K562 (cell line): ENCODE results near the gene SELPLG. TPM values are rescaled to one million over a fixed set of nuclear protein-coding genes. Genes with fewer than 3 reads are reported as not detected.

Source experiments
- ATAC-seq: fragments of 200-7000 bp; cut with Tn5 transposase; 3 replicates; pipeline ENCODE4 v1.9.1; 2020; ENCODE audit warnings: moderate library complexity
- Bru-seq: library from RNA; stranded (reverse); fragments of 400-500 nt; gene quantifications from one replicate; lab custom pipeline; 2021; lab: Mats Ljungman, UMichigan
- BruChase-seq, 2 experiments: library from RNA; stranded (reverse); fragments of 400-500 nt; gene quantifications; one replicate each; lab custom pipeline; 2021; lab: Mats Ljungman, UMichigan
- BruUV-seq: library from RNA; stranded (reverse); fragments of 400-500 nt; replicated peaks from 2 replicates; lab custom pipeline; 2021; lab: Mats Ljungman, UMichigan
- CTCF ChIA-PET: fragments of 300-600 bp; formaldehyde crosslinking; extraction: SDS; loops from one replicate; lab custom pipeline; 2021; ENCODE audit warnings: low intra/inter-chr PET ratio; lab: Yijun Ruan, JAX
- POLR2A ChIA-PET: fragments of 300-600, 350-650 bp; sonication (Branson Sonifier 250); formaldehyde crosslinking; extraction: SDS; loops from one replicate; lab custom pipeline; 2021; ENCODE audit warnings: antibody characterized with exemption, inconsistent platforms; lab: Yijun Ruan, JAX
- DNase-seq, 4 experiments: peaks; one replicate each; pipeline versions ENCODE4 v3.0.0 to v3.0.0-alpha.2; 2011 to 2018; ENCODE audit warnings: low spot score in 3 of 4, mixed read lengths in 3 of 4; ENCODE audit errors: extremely low read depth in 1 of 4
- FAIRE-seq: peaks from 2 replicates; lab custom pipeline; 2011; peaks lifted over from hg19 to GRCh38; lab: Jason Lieb, UNC
- H2AFZ ChIP-seq: 2 replicates; pipeline ENCODE4 v1.6.0; 2011; ENCODE audit warnings: low read depth, low read length, control low read depth, inconsistent platforms
- H3K27ac ChIP-seq: fragments of 200-600 bp; 3 replicates; pipeline ENCODE4 v1.8.0; 2011; ENCODE audit warnings: low read depth, mild to moderate bottlenecking, control low read depth, inconsistent platforms, low read length, moderate library complexity, mixed read lengths; ENCODE audit errors: extremely low read depth
- H3K27me3 ChIP-seq, 2 experiments: fragments of 300-600 bp in 1 of 2; 2 replicates in 1 of 2; 3 replicates in 1 of 2; pipeline versions ENCODE4 v1.6.0 to v1.8.0; 2011; ENCODE audit warnings: inconsistent platforms in 2 of 2, low read length in 2 of 2, mild to moderate bottlenecking in 1 of 2, mixed read lengths in 1 of 2, moderate library complexity in 1 of 2; ENCODE audit not compliant: control insufficient read depth in 2 of 2, insufficient read depth in 2 of 2
- H3K36me3 ChIP-seq: fragments of 300-600 bp; 3 replicates; pipeline ENCODE4 v1.8.0; 2011; ENCODE audit warnings: mild to moderate bottlenecking, low read length, inconsistent platforms; ENCODE audit not compliant: control insufficient read depth, insufficient read depth
- H3K4me1 ChIP-seq, 2 experiments: fragments of 200-600 bp in 1 of 2; replicated peaks in 1 of 2; 2 replicates in 1 of 2; 3 replicates in 1 of 2; pipeline versions ENCODE4 v1.5.1 to v1.8.0; 2011; ENCODE audit warnings: inconsistent platforms in 2 of 2, low read length in 2 of 2, mild to moderate bottlenecking in 1 of 2, mixed read lengths in 1 of 2, moderate library complexity in 1 of 2; ENCODE audit not compliant: control insufficient read depth in 2 of 2, insufficient read depth in 2 of 2
- H3K4me2 ChIP-seq: 2 replicates; pipeline ENCODE4 v1.6.1; 2011; ENCODE audit warnings: low read length, control low read depth, inconsistent platforms, mixed read lengths; ENCODE audit not compliant: insufficient read depth
- H3K4me3 ChIP-seq: fragments of 200-600 bp; sonication (generic), shearing (Covaris generic); 2 replicates; pipeline ENCODE4 v1.5.1; 2016; ENCODE audit warnings: control low read depth, inconsistent platforms
- H3K79me2 ChIP-seq: fragments of 200-600 bp; 3 replicates; pipeline ENCODE4 v1.8.0; 2011; ENCODE audit warnings: low read length, inconsistent platforms; ENCODE audit not compliant: control insufficient read depth, insufficient read depth
- H3K9ac ChIP-seq, 2 experiments: 2 replicates each; pipeline versions ENCODE4 v1.6.0 to v1.6.1; 2011; ENCODE audit warnings: low read depth in 2 of 2, low read length in 2 of 2, control low read depth in 1 of 2, inconsistent platforms in 1 of 2, mild to moderate bottlenecking in 1 of 2, mixed read lengths in 1 of 2; ENCODE audit not compliant: insufficient read depth in 1 of 2
- H3K9me1 ChIP-seq: one replicate; pipeline ENCODE4 v1.6.0; 2011; ENCODE audit warnings: inconsistent platforms, mild to moderate bottlenecking, low read length, moderate library complexity; ENCODE audit not compliant: control insufficient read depth, insufficient read depth
- H3K9me3 ChIP-seq: replicated peaks from 2 replicates; pipeline ENCODE4 v1.5.1; 2011; ENCODE audit warnings: low read depth, low read length, inconsistent platforms; ENCODE audit not compliant: control insufficient read depth, insufficient read depth
- H4K20me1 ChIP-seq: replicated peaks from 2 replicates; pipeline ENCODE4 v1.6.1; 2011; ENCODE audit warnings: low read length, inconsistent platforms, mixed read lengths; ENCODE audit not compliant: control insufficient read depth, insufficient read depth
- BRD4 ChIP-seq: fragments of 200-600 bp; sonication (generic); IDR thresholded peaks from 2 replicates; pipeline ENCODE4 v1.6.1; 2017; ENCODE audit warnings: inconsistent platforms
- FOXK2 ChIP-seq, 2 experiments: fragments of 450-650 bp; IDR thresholded peaks in 1 of 2; conservative IDR thresholded peaks in 1 of 2; 2 replicates each; pipeline ENCODE4 v1.6.1; 2016; ENCODE audit warnings: low read depth in 2 of 2, mild to moderate bottlenecking in 1 of 2
- JUND ChIP-seq, 2 experiments: IDR thresholded peaks; 2 replicates in 1 of 2; 3 replicates in 1 of 2; pipeline ENCODE4 v1.6.1; 2011; ENCODE audit warnings: borderline replicate concordance in 2 of 2, low read depth in 2 of 2, low read length in 2 of 2, improper control_type of control experiment in 1 of 2, missing biosample characterization in 1 of 2, missing genetic modification characterization in 1 of 2, missing genetic modification reagents in 1 of 2
- KDM2B ChIP-seq: fragments of 250-450 bp; sonication (Bioruptor Pico); IDR thresholded peaks from 2 replicates; pipeline ENCODE4 v1.8.0; 2021; ENCODE audit warnings: mild to moderate bottlenecking, moderate library complexity
- L3MBTL2 ChIP-seq: fragments of 450-650 bp; IDR thresholded peaks from 2 replicates; pipeline ENCODE4 v1.6.1; 2016; ENCODE audit warnings: mild to moderate bottlenecking, moderate library complexity
- MAZ ChIP-seq, 2 experiments: fragments of 450-650 bp in 1 of 2; sonication (generic) in 1 of 2; formaldehyde crosslinking; IDR thresholded peaks in 1 of 2; conservative IDR thresholded peaks in 1 of 2; 2 replicates each; pipeline versions ENCODE4 v1.4.0 to v1.5.0; 2020; ENCODE audit warnings: mild to moderate bottlenecking in 1 of 2, missing genetic modification reagents in 1 of 2
- NCOA2 ChIP-seq, 2 experiments: fragments of 450-650 bp; IDR thresholded peaks; 2 replicates each; pipeline ENCODE4 v1.6.1; 2018; ENCODE audit warnings: mild to moderate bottlenecking in 2 of 2, moderate library complexity in 1 of 2; ENCODE audit not compliant: partially characterized antibody in 2 of 2
- SP2 ChIP-seq: IDR thresholded peaks from 2 replicates; pipeline ENCODE4 v1.6.1; 2011; ENCODE audit warnings: mild to moderate bottlenecking, low read depth, low read length, moderate library complexity; ENCODE audit not compliant: poor library complexity, severe bottlenecking; ENCODE audit errors: extremely low read depth
- ZBTB9 ChIP-seq: fragments of 450-650 bp; formaldehyde crosslinking; IDR thresholded peaks from 2 replicates; pipeline ENCODE4 v1.4.0; 2020; ENCODE audit warnings: mild to moderate bottlenecking, moderate library complexity
- ZFX ChIP-seq: sonication (generic); formaldehyde crosslinking; IDR thresholded peaks from 2 replicates; pipeline ENCODE4 v1.8.0; 2022; ENCODE audit warnings: mild to moderate bottlenecking, missing genetic modification reagents, moderate library complexity
- ZNF354B ChIP-seq: fragments of 250-450 bp; sonication (Bioruptor Pico); IDR thresholded peaks from 2 replicates; pipeline ENCODE4 v1.4.0; 2020
- ZNF584 ChIP-seq: fragments of 200-800 bp; sonication (Bioruptor generic); IDR thresholded peaks from 2 replicates; pipeline ENCODE4 v1.6.1; 2016; ENCODE audit warnings: low read depth, mild to moderate bottlenecking, missing genetic modification characterization, missing compliant biosample characterization
- WGBS: fragments of 100-300 bp; shearing (Covaris generic); methylation state at CpG from one replicate; pipeline ENCODE4 v1.1.6; 2016; ENCODE audit warnings: low coverage, mixed read lengths; ENCODE audit not compliant: insufficient coverage; ENCODE audit errors: missing lambda C conversion rate; 5-methylcytosine and 5-hydroxymethylcytosine counted together
- in situ Hi-C: fragments of 300-500 bp; cut with MboI; formaldehyde crosslinking; loops from 4 replicates; pipeline ENCODE4 v1.15.0; 2018; ENCODE audit warnings: inconsistent platforms, mixed read lengths
- intact Hi-C: fragments of 100-400 bp; cut with micrococcal nuclease; formaldehyde crosslinking; loops from 2 replicates; pipeline ENCODE4 v1.14.2; 2022
- long read RNA-seq, 3 experiments: library from polyadenylated mRNA in 2 of 3; library from RNA in 1 of 3; unstranded in 2 of 3; stranded (forward) in 1 of 3; transcript quantifications; one replicate each; pipeline ENCODE4 v2.0.0, GENCODE V29; 2019 to 2022
- polyA minus RNA-seq, 3 experiments: library from RNA; depleted of rRNA, polyadenylated mRNA; stranded (reverse); fragments of >200 nt; gene quantifications; 2 replicates each; pipeline ENCODE4 v1.2.3, GENCODE V29; 2011
- polyA plus RNA-seq, 8 experiments: library from polyadenylated mRNA; depleted of rRNA in 4 of 8; stranded (reverse) in 5 of 8; unstranded in 3 of 8; fragments of >200 nt; fragmentation: Nextera tagmentation in 2 of 8; fragmentation: Illumina TruSeq in 1 of 8; extraction: Ambion mirVana in 2 of 8; extraction: Trizol in 1 of 8; gene quantifications; 2 replicates each; pipeline versions ENCODE4 v1.2.1 to v1.2.3, GENCODE V29; 2011 to 2014; ENCODE audit warnings: inconsistent platforms in 1 of 8, missing spikeins in 1 of 8
- total RNA-seq, 7 experiments: library from RNA; depleted of rRNA in 6 of 7; stranded (reverse); fragments of >200 nt in 6 of 7; fragmentation: Illumina TruSeq in 2 of 7; extraction: Trizol in 2 of 7; gene quantifications; 2 replicates each; pipeline versions ENCODE4 v1.2.1 to v1.2.3, GENCODE V29; 2011 to 2021; ENCODE audit warnings: low replicate concordance in 1 of 7

The SELPLG gene, protein sequence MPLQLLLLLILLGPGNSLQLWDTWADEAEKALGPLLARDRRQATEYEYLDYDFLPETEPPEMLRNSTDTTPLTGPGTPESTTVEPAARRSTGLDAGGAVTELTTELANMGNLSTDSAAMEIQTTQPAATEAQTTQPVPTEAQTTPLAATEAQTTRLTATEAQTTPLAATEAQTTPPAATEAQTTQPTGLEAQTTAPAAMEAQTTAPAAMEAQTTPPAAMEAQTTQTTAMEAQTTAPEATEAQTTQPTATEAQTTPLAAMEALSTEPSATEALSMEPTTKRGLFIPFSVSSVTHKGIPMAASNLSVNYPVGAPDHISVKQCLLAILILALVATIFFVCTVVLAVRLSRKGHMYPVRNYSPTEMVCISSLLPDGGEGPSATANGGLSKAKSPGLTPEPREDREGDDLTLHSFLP
- 0.35 and 0.79 TPM in 2 replicates for total RNA-seq (2011; cell fraction: chromatin; rRNA removed; ENCODE audit: low replicate concordance)
- total RNA-seq (2011; cell fraction: nucleolus; rRNA removed): 1.1 and 1.5 TPM in 2 replicates
- 0.59 and 0.69 TPM in 2 replicates for total RNA-seq (2011; cell fraction: nucleoplasm; rRNA removed)
- total RNA-seq (2014; rRNA removed) (1.7 and 3.4 TPM in 2 replicates), total RNA-seq (2014; rRNA removed; fragmentation: Illumina TruSeq; extraction: Trizol) (0.54 and 0.76 TPM in 2 replicates), total RNA-seq (2015; rRNA removed; fragmentation: Illumina TruSeq; extraction: Trizol) (10.2 TPM in 2 replicates), total RNA-seq (2021) (2.2 and 2.5 TPM in 2 replicates), polyA plus RNA-seq (2011; rRNA removed) (1.4 and 1.6 TPM in 2 replicates), polyA plus RNA-seq (2014; fragmentation: Illumina TruSeq; extraction: Trizol) (3.3 and 3.9 TPM in 2 replicates), polyA plus RNA-seq (2014; fragmentation: Nextera tagmentation; extraction: Ambion mirVana) (under 1 TPM; 0.22 to 0.34 TPM), polyA plus RNA-seq (2014; rRNA removed) (1.2 and 2.8 TPM in 2 replicates), polyA minus RNA-seq (2011; rRNA and poly(A)+ RNA removed) (0.48 and 1.1 TPM in 2 replicates), Bru-seq, nascent RNA (percentile 37 among the genes with signal in this experiment), BruChase-seq, experiment 1, labeled RNA remaining after a 2-hour chase (percentile 43 among the genes with signal in this experiment), BruChase-seq, experiment 2, labeled RNA remaining after a 6-hour chase (percentile 43 among the genes with signal in this experiment)
- 1.9 and 6.8 TPM in 2 replicates for polyA plus RNA-seq (2011; cell fraction: cytosol; rRNA removed)
- 0.60 and 0.92 TPM in 2 replicates for polyA plus RNA-seq (2011; cell fraction: nucleus; rRNA removed)
- 9.4 and 9.9 TPM in 2 replicates for polyA plus RNA-seq (2012)
- polyA minus RNA-seq (2011; cell fraction: cytosol; rRNA and poly(A)+ RNA removed): 0.91 and 0.95 TPM in 2 replicates
- 0.27 and 0.44 TPM in 2 replicates for polyA minus RNA-seq (2011; cell fraction: nucleus; rRNA and poly(A)+ RNA removed)
- long read RNA-seq, experiment 1, partial matches to known transcripts: 0 of 7 reads
- long read RNA-seq, experiment 1, other reads (novel, unspliced or antisense): 7 of 7 reads
- long read RNA-seq, experiment 2, partial matches to known transcripts: 0 of 2 reads
- long read RNA-seq, experiment 2, other reads (novel, unspliced or antisense): 0 of 2 reads
- long read RNA-seq, experiment 3, partial matches to known transcripts: 0 of 6 reads
- long read RNA-seq, experiment 3, other reads (novel, unspliced or antisense): 2 of 6 reads

GRCh38 chr12:108633534-108634248 lies at the start of gene SELPLG:
Gene SELPLG, minus strand, starts transcription at chr12:108633894. Its CDS starts 9,587 bp downstream, at chr12:108624307.
- H3K9me1 ChIP-seq: no peaks in the 10 kb centered on the region
- in situ Hi-C loops: no loop called here
- 23% methylated on average over 14 of the region's 14 CpGs for WGBS
- no peaks in the 10 kb centered on the region for H4K20me1 ChIP-seq
- H3K27ac ChIP-seq: peak within 1 kb of the TSS; percentile 76
- BruUV-seq: no TSS peak
- ATAC-seq (no peak), DNase-seq (peak in 3 of 4 experiments; percentile 40 to 50 (median 45)), FAIRE-seq (peak; percentile 62)
- CTCF ChIA-PET: interaction anchor here (0.6 kb wide), 1 partner anchor 71 kb away, joined by 3 read pairs; no protein-coding TSS in a partner anchor
- peaks cover 55 to 57% of the 10 kb centered on the region in 2 experiments for H3K4me1 ChIP-seq
- POLR2A ChIA-PET: interaction anchor here (0.6 to 7.4 kb wide), 3 partner anchors 7 to 453 kb away, joined by 3 to 69 read pairs (median 3); partner anchors contain the start of gene ISCU
- H3K36me3 ChIP-seq: peaks cover 33% of the 10 kb centered on the region; the same call in 2 of the 3 replicates
- peak within 1 kb of the TSS; percentile 80 for H2AFZ ChIP-seq
- no peaks in the 10 kb centered on the region for H3K9me3 ChIP-seq
- no peak within 1 kb of the TSS for H3K4me3 ChIP-seq
- H3K9ac ChIP-seq: peak within 1 kb of the TSS; percentile 64 to 93
- intact Hi-C loops: loop anchor here (5.0 kb wide), 1 partner anchor 59 kb away; no protein-coding TSS in a partner anchor
- peak within 1 kb of the TSS; percentile 50 for H3K4me2 ChIP-seq
- no peaks in the 10 kb centered on the region for H3K27me3 ChIP-seq
- H3K79me2 ChIP-seq: peaks cover 47% of the 10 kb centered on the region
- no peak for TF ChIP-seq FOXK2 (conservative IDR thresholded peaks at IDR 0.05 in 1 of 2, IDR thresholded peaks at IDR 0.05 in 1 of 2; ENCODE audit: low read depth in 2 of 2)
- TF ChIP-seq ZBTB9: peak; percentile 94
- TF ChIP-seq SP2: no peak
- peak in 1 of 2 experiments; percentile 75; a peak in 1 of 4 replicates for TF ChIP-seq MAZ (CRISPR knock-in tag; conservative IDR thresholded peaks at IDR 0.05 in 1 of 2, IDR thresholded peaks at IDR 0.05 in 1 of 2)
- TF ChIP-seq JUND (IDR thresholded peaks at IDR 0.05; ENCODE audit: borderline replicate concordance, low read depth, low read length): no peak
- peak; percentile 10; the same call in 1 of the 3 replicates for TF ChIP-seq JUND (tag; IDR thresholded peaks at IDR 0.05; ENCODE audit: borderline replicate concordance, low read depth, low read length)
- peak; percentile 6; the same call in 1 of the 2 replicates for TF ChIP-seq ZNF584
- no peak for TF ChIP-seq NCOA2 (IDR thresholded peaks at IDR 0.05; ENCODE audit: partially characterized antibody in 2 of 2)
- TF ChIP-seq BRD4: no peak
- peak; percentile 73 for TF ChIP-seq L3MBTL2
- peak; percentile 43; the same call in 1 of the 2 replicates for TF ChIP-seq ZNF354B
- peak; percentile 72 for TF ChIP-seq ZFX (CRISPR knock-in tag)
- TF ChIP-seq KDM2B (CRISPR knock-in tag): no peak
